ENCODE measurements around the gene CACNA2D4.

Gene CACNA2D4

DNA sequence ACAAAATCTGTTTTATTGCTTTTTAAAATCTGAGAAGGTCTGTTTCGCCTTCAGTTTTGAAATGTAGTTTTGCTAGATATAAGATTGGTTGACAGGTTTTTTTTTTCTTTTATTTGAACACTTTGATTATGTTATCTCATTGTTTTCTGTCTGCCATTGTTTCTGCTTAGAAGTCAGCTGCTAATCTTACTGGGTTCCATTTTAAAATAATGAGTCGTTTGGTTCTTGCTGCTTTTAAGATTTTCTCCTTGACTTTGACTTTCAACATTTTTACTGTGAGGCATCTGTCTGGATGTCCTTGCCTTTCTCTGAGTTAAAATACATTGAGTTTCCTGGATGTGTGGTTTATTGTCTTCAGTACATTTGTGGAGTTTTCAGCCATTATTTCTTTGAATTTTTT lies 170.8 kb downstream of the CACNA2D4 start:
- H3K27me3 ChIP-seq (ENCODE audit: low read depth, low read length) = no peaks in the 10 kb centered on the region
- H3K36me3 ChIP-seq (ENCODE audit: control insufficient read depth in 1 of 2, insufficient read depth in 2 of 2, low read length in 2 of 2) = no peaks in the 10 kb centered on the region
- H3K4me3 ChIP-seq (ENCODE audit: low read depth in 1 of 2, low read length in 2 of 2) = no peak overlapping the region
- H3K27ac ChIP-seq (ENCODE audit: low read length) = no peak overlapping the region
- H3K4me1 ChIP-seq (ENCODE audit: control insufficient read depth in 1 of 2, insufficient read depth in 2 of 2, low read length in 2 of 2) = no peaks in the 10 kb centered on the region
- peaks cover 6 to 7% of the 10 kb centered on the region in 2 donors for H3K9me3 ChIP-seq (ENCODE audit: control insufficient read depth in 1 of 2, low read length in 2 of 2)

DNA sequence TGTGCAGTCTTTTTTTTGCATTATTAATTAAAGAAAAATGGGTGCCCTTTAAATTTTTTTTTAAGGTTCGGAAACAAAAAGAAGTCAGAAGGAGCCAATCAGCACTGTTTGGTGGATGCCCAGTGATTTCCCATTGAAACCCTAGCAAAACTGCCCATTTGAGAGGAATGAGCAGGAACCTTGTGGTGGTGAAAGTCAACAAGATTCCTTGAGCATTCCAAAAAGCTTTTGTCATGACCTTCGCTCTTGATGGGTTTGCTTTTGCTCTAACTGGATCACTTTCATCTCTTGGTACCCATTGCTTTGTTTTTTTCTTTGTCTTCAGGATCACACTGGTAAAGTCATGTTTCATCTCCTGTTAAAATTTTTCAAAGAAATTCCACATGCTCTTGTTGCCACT lies 173.5 kb downstream of the CACNA2D4 start:
- Histone ChIP-seq H3K27ac (ENCODE audit: low read length) (no peak overlapping the region), H3K9me3 (ENCODE audit: control insufficient read depth in 1 of 2, low read length in 2 of 2) (peaks cover 6 to 7% of the 10 kb centered on the region in 2 donors), H3K27me3 (ENCODE audit: low read depth, low read length) (no peaks in the 10 kb centered on the region), H3K36me3 (ENCODE audit: control insufficient read depth in 1 of 2, insufficient read depth in 2 of 2, low read length in 2 of 2) (no peaks in the 10 kb centered on the region), H3K4me3 (ENCODE audit: low read depth in 1 of 2, low read length in 2 of 2) (no peak overlapping the region), H3K4me1 (ENCODE audit: control insufficient read depth in 1 of 2, insufficient read depth in 2 of 2, low read length in 2 of 2) (peaks cover 4 to 5% of the 10 kb centered on the region in 2 donors)
